ENCODE results near the gene CDH11. TPM values are rescaled to one million over a fixed set of nuclear protein-coding genes. Genes with fewer than 3 reads are reported as not detected.

The CDH11 gene
- total and polyA plus RNA-seq, 9 of the 15 experiments (the other 6 are each of a cell fraction or from before 2014, with no cell fraction given): 0.18 TPM; not detected in 8

DNA sequence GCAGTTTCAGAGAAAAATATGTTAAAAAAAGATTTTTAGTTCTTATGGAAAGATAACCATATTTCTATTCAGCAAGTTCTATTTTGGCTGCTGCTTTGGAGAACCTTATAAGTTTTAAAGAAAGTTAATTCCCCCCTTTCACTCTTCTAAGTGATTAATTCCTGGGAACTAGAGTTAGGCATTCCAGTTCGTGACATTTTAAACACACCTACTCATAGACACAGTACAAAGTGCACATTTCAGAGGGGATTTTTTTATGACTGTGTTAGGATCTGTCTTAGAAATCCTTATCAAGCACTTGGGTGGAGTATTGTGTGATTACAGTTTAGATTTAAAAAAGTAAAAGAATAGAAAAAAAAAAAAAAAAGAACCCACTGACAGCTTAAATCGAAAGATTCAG lies 3.5 kb upstream of the CDH11 start:
- H3K9me1 ChIP-seq (ENCODE audit: control insufficient read depth, insufficient read depth, low read length): no peaks in the 10 kb centered on the region
- H3K4me1 ChIP-seq (replicated peaks in 1 of 2; ENCODE audit: control insufficient read depth in 2 of 2, insufficient read depth in 2 of 2, low read length in 2 of 2): no peaks in the 10 kb centered on the region; a peak in 1 of 5 replicates
- no peaks in the 10 kb centered on the region for H3K27me3 ChIP-seq (ENCODE audit: control insufficient read depth in 2 of 2, insufficient read depth in 2 of 2, low read length in 2 of 2)
- H3K9ac ChIP-seq (ENCODE audit: insufficient read depth in 1 of 2, low read depth in 2 of 2, low read length in 2 of 2): no peak overlapping the region
- ChIA-PET CTCF (ENCODE audit: low intra/inter-chr PET ratio) (no interaction called here), POLR2A (no interaction called here)
- TF ChIP-seq, protein P1, sequence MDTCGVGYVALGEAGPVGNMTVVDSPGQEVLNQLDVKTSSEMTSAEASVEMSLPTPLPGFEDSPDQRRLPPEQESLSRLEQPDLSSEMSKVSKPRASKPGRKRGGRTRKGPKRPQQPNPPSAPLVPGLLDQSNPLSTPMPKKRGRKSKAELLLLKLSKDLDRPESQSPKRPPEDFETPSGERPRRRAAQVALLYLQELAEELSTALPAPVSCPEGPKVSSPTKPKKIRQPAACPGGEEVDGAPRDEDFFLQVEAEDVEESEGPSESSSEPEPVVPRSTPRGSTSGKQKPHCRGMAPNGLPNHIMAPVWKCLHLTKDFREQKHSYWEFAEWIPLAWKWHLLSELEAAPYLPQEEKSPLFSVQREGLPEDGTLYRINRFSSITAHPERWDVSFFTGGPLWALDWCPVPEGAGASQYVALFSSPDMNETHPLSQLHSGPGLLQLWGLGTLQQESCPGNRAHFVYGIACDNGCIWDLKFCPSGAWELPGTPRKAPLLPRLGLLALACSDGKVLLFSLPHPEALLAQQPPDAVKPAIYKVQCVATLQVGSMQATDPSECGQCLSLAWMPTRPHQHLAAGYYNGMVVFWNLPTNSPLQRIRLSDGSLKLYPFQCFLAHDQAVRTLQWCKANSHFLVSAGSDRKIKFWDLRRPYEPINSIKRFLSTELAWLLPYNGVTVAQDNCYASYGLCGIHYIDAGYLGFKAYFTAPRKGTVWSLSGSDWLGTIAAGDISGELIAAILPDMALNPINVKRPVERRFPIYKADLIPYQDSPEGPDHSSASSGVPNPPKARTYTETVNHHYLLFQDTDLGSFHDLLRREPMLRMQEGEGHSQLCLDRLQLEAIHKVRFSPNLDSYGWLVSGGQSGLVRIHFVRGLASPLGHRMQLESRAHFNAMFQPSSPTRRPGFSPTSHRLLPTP (IDR thresholded peaks at IDR 0.05; ENCODE audit: borderline replicate concordance, extremely low read depth, insufficient read length): no peak
- no peak for TF ChIP-seq TARDBP (IDR thresholded peaks at IDR 0.05)
- no peak for TF ChIP-seq FOXK1 (CRISPR knock-in tag; IDR thresholded peaks at IDR 0.05; ENCODE audit: borderline replicate concordance)
- no peak for TF ChIP-seq HLTF (IDR thresholded peaks at IDR 0.05)
- no peak for TF ChIP-seq SNIP1 (IDR thresholded peaks at IDR 0.05; ENCODE audit: low read depth)
- no peak for TF ChIP-seq WHSC1 (IDR thresholded peaks at IDR 0.05; ENCODE audit: low read length)
- TF ChIP-seq DIDO1 (tag; IDR thresholded peaks at IDR 0.05; ENCODE audit: low read depth): no peak
- no peak for TF ChIP-seq GTF2F1 (IDR thresholded peaks at IDR 0.05; ENCODE audit: low read depth, low read length)
- TF ChIP-seq MYNN (IDR thresholded peaks at IDR 0.05): no peak
- no peak for TF ChIP-seq MYNN (CRISPR knock-in tag; IDR thresholded peaks at IDR 0.05)
- TF ChIP-seq, protein P2, sequence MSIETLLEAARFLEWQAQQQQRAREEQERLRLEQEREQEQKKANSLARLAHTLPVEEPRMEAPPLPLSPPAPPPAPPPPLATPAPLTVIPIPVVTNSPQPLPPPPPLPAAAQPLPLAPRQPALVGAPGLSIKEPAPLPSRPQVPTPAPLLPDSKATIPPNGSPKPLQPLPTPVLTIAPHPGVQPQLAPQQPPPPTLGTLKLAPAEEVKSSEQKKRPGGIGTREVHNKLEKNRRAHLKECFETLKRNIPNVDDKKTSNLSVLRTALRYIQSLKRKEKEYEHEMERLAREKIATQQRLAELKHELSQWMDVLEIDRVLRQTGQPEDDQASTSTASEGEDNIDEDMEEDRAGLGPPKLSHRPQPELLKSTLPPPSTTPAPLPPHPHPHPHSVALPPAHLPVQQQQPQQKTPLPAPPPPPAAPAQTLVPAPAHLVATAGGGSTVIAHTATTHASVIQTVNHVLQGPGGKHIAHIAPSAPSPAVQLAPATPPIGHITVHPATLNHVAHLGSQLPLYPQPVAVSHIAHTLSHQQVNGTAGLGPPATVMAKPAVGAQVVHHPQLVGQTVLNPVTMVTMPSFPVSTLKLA (conservative IDR thresholded peaks at IDR 0.05): no peak
- no peak for TF ChIP-seq HDAC8 (tag; IDR thresholded peaks at IDR 0.05)
- no peak for TF ChIP-seq SMARCB1 (IDR thresholded peaks at IDR 0.05; ENCODE audit: insufficient read length, low read depth)
- TF ChIP-seq, protein P3, sequence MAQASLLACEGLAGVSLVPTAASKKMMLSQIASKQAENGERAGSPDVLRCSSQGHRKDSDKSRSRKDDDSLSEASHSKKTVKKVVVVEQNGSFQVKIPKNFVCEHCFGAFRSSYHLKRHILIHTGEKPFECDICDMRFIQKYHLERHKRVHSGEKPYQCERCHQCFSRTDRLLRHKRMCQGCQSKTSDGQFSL (CRISPR knock-in tag; IDR thresholded peaks at IDR 0.05): no peak
- TF ChIP-seq, protein P3 (tag; IDR thresholded peaks at IDR 0.05): no peak
- no peak for TF ChIP-seq SP2 (IDR thresholded peaks at IDR 0.05; ENCODE audit: extremely low read depth, low read depth, low read length, poor library complexity, severe bottlenecking)
- TF ChIP-seq ZNF707 (CRISPR knock-in tag; conservative IDR thresholded peaks at IDR 0.05): no peak
- no peak overlapping the region for H3K4me2 ChIP-seq (ENCODE audit: insufficient read depth, low read length)
- WGBS (ENCODE audit: insufficient coverage, low coverage, missing lambda C conversion rate): 0% methylated on average over 2 of the region's 2 CpGs
- no peak overlapping the region for H3K4me3 ChIP-seq
- no peaks in the 10 kb centered on the region for H3K36me3 ChIP-seq (ENCODE audit: control insufficient read depth, insufficient read depth, low read length)
- no peak overlapping the region for H2AFZ ChIP-seq (ENCODE audit: low read depth, low read length)
- H4K20me1 ChIP-seq (replicated peaks; ENCODE audit: control insufficient read depth, insufficient read depth, low read length): no peaks in the 10 kb centered on the region
- in situ Hi-C loops (cut with MboI): no loop called here
- no peaks in the 10 kb centered on the region for H3K9me3 ChIP-seq (replicated peaks; ENCODE audit: control insufficient read depth, insufficient read depth, low read depth, low read length)
- ATAC-seq (no peak), DNase-seq (ENCODE audit: extremely low read depth in 1 of 4, low spot score in 3 of 4) (no peak), FAIRE-seq (no peak)
- no peak overlapping the region for H3K27ac ChIP-seq (ENCODE audit: extremely low read depth, low read depth, low read length)
- BruUV-seq (replicated peaks): no TSS peak
- H3K79me2 ChIP-seq (ENCODE audit: control insufficient read depth, insufficient read depth, low read length): no peaks in the 10 kb centered on the region
- intact Hi-C loops (cut with micrococcal nuclease): no loop called here

All from K562 (cell line).